Type B pancreatic cell (in vitro differentiated cells): Measurements from ENCODE around the gene DOCK3. TPM values are rescaled to one million over a fixed set of nuclear protein-coding genes. Genes with fewer than 3 reads are reported as not detected.

Experiments
- DNase-seq: peaks from one replicate; pipeline ENCODE4 v3.0.0; 2021; ENCODE audit warnings: mixed read lengths; ENCODE audit not compliant: unreplicated experiment; ENCODE audit errors: extremely low spot score
- H3K27ac Mint-ChIP-seq: 2 replicates; pipeline ENCODE4 v1.8.0; 2021; ENCODE audit warnings: mild to moderate bottlenecking, mixed read lengths
- H3K27me3 Mint-ChIP-seq: 2 replicates; pipeline ENCODE4 v1.8.0; 2021; ENCODE audit warnings: mixed read lengths
- H3K36me3 Mint-ChIP-seq: 2 replicates; pipeline ENCODE4 v1.8.0; 2021; ENCODE audit warnings: mixed read lengths
- H3K4me1 Mint-ChIP-seq: one replicate; pipeline ENCODE4 v1.8.0; 2021; ENCODE audit warnings: mixed read lengths; ENCODE audit not compliant: unreplicated experiment
- H3K4me3 Mint-ChIP-seq: 2 replicates; pipeline ENCODE4 v1.8.0; 2021; ENCODE audit warnings: mild to moderate bottlenecking, mixed read lengths
- H3K9me3 Mint-ChIP-seq: 2 replicates; pipeline ENCODE4 v1.8.0; 2021; ENCODE audit warnings: mixed read lengths
- CTCF ChIP-seq: fragments of 200-600 bp; sonication (generic); conservative IDR thresholded peaks from 2 replicates; pipeline ENCODE4 v1.5.0; 2021; ENCODE audit warnings: antibody characterized with exemption, mild to moderate bottlenecking
- total RNA-seq: library from RNA; stranded (reverse); gene quantifications from 2 replicates; pipeline ENCODE4 v1.2.1, GENCODE V29; 2021; ENCODE audit warnings: low replicate concordance

DOCK3 gene
- total RNA-seq, 1 donor from 2014 or later = 5.9 TPM

GRCh38 chr3:51137715-51138114, 463.0 kb downstream of the DOCK3 start:
- no peak for TF ChIP-seq CTCF
- H3K4me3 Mint-ChIP-seq = no peak overlapping the region
- no peaks in the 10 kb centered on the region for H3K36me3 Mint-ChIP-seq
- no peak for DNase-seq
- H3K27ac Mint-ChIP-seq = no peak overlapping the region
- H3K4me1 Mint-ChIP-seq = no peaks in the 10 kb centered on the region
- no peaks in the 10 kb centered on the region for H3K9me3 Mint-ChIP-seq
- H3K27me3 Mint-ChIP-seq = no peaks in the 10 kb centered on the region

GRCh38 chr3:51139616-51140015, 464.9 kb downstream of the DOCK3 start:
- no peak overlapping the region for H3K27ac Mint-ChIP-seq
- H3K4me3 Mint-ChIP-seq = no peak overlapping the region
- no peaks in the 10 kb centered on the region for H3K9me3 Mint-ChIP-seq
- no peaks in the 10 kb centered on the region for H3K27me3 Mint-ChIP-seq
- no peak for TF ChIP-seq CTCF
- H3K36me3 Mint-ChIP-seq = no peaks in the 10 kb centered on the region
- no peaks in the 10 kb centered on the region for H3K4me1 Mint-ChIP-seq
- DNase-seq = no peak

- Mint-ChIP-seq H3K4me3 (no peak overlapping the region), H3K36me3 (no peaks in the 10 kb centered on the region), H3K27me3 (no peaks in the 10 kb centered on the region), H3K4me1 (no peaks in the 10 kb centered on the region), H3K27ac (no peak overlapping the region), H3K9me3 (no peaks in the 10 kb centered on the region)
- TF ChIP-seq CTCF = peak; percentile 53
- no peak for DNase-seq
Measured at GRCh38 chr3:51141573-51141972, 466.8 kb downstream of the DOCK3 start.

DNA sequence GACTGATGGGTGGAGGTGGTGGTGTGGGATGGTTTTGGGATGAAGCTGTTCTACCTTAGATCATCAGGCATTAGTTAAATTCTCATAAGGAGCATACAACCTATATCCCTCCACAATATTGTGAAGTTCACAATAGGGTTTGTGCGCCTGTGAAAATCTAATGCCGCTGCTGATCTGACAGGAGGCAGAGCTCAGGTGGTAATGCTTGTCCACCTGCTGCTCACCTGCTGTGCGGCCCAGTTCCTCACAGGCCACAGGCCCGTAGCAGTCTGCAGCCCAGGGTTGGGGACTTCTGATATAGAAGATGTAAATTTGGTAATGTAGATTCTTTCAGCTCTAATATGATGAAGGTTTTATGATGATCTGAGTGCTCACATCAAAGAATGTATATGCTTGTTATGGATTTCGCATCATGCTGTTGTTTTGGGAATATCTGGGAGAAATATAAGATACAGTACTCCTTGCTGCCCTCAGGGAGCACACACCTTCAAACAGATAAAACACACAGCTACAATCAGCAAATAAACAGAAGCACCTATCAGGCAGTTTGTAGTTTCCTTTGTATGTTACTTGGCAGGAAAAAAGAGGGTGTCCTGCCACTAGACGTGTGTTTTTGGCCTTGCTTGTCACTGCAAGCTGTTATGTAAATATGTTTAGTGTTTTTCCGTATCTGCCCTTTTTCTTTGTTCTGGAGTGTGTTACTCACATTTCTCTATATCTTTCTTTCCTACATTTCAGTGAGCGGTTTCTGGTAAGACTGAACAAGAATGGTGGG, 471.3 kb downstream of the DOCK3 start:
- TF ChIP-seq CTCF = no peak
- Mint-ChIP-seq H3K9me3 (no peaks in the 10 kb centered on the region), H3K27ac (no peak overlapping the region), H3K27me3 (no peaks in the 10 kb centered on the region), H3K4me1 (no peaks in the 10 kb centered on the region), H3K4me3 (no peak overlapping the region), H3K36me3 (peaks cover 7% of the 10 kb centered on the region)
- no peak for DNase-seq

- H3K27ac Mint-ChIP-seq = no peak overlapping the region
- no peaks in the 10 kb centered on the region for H3K4me1 Mint-ChIP-seq
- no peaks in the 10 kb centered on the region for H3K9me3 Mint-ChIP-seq
- no peak for DNase-seq
- TF ChIP-seq CTCF = no peak
- peaks cover 7% of the 10 kb centered on the region for H3K36me3 Mint-ChIP-seq
- no peak overlapping the region for H3K4me3 Mint-ChIP-seq
- H3K27me3 Mint-ChIP-seq = no peaks in the 10 kb centered on the region
Measured at GRCh38 chr3:51146781-51147180, 472.1 kb downstream of the DOCK3 start.
